H9 (cell line): Measurements from ENCODE around the gene ITGB2. TPM values are rescaled to one million over a fixed set of nuclear protein-coding genes. Genes with fewer than 3 reads are reported as not detected.

Experiments
- DNase-seq: peaks from one replicate; pipeline ENCODE4 v3.0.0-alpha.2; 2017
- H2AFZ ChIP-seq: one replicate; pipeline ENCODE4 v1.6.1; 2013; ENCODE audit warnings: mild to moderate bottlenecking, low read length, control low read depth, moderate library complexity
- H2AK5ac ChIP-seq: 2 replicates; pipeline ENCODE4 v1.6.1; 2013; ENCODE audit warnings: low read length, control low read depth, mixed read lengths; ENCODE audit not compliant: insufficient read length
- H2BK120ac ChIP-seq: one replicate; pipeline ENCODE4 v1.6.1; 2013; ENCODE audit warnings: low read depth, mild to moderate bottlenecking, low read length, control low read depth, inconsistent platforms; ENCODE audit not compliant: poor library complexity, severe bottlenecking
- H2BK12ac ChIP-seq: 2 replicates; pipeline ENCODE4 v1.6.1; 2013; ENCODE audit warnings: low read length, control low read depth, mixed read lengths, low read depth; ENCODE audit not compliant: insufficient read length
- H2BK15ac ChIP-seq: 2 replicates; pipeline ENCODE4 v1.6.1; 2013; ENCODE audit warnings: low read depth, low read length, control low read depth
- H2BK20ac ChIP-seq: one replicate; pipeline ENCODE4 v1.6.1; 2013; ENCODE audit warnings: low read depth, mild to moderate bottlenecking, low read length, control low read depth, inconsistent platforms; ENCODE audit not compliant: poor library complexity, severe bottlenecking
- H2BK5ac ChIP-seq: 2 replicates; pipeline ENCODE4 v1.6.1; 2013; ENCODE audit warnings: low read length, control low read depth, mixed read lengths; ENCODE audit not compliant: insufficient read length
- H3K14ac ChIP-seq: 2 replicates; pipeline ENCODE4 v1.6.1; 2013; ENCODE audit warnings: low read length, control low read depth; ENCODE audit not compliant: insufficient read depth
- H3K18ac ChIP-seq: 2 replicates; pipeline ENCODE4 v1.6.1; 2013; ENCODE audit warnings: low read depth, mild to moderate bottlenecking, mixed read lengths, low read length, control low read depth; ENCODE audit not compliant: insufficient read length
- H3K23ac ChIP-seq: 2 replicates; pipeline ENCODE4 v1.6.1; 2013; ENCODE audit warnings: low read length, control low read depth, mixed read lengths, low read depth; ENCODE audit not compliant: insufficient read length
- H3K23me2 ChIP-seq: 2 replicates; pipeline ENCODE4 v1.6.1; 2013; ENCODE audit warnings: low read depth, mild to moderate bottlenecking, mixed read lengths, low read length, control low read depth; ENCODE audit not compliant: insufficient read length, poor library complexity, severe bottlenecking
- H3K27ac ChIP-seq: 2 replicates; pipeline ENCODE4 v1.5.1; 2013; ENCODE audit warnings: low read length, control low read depth, mixed read lengths, low read depth; ENCODE audit not compliant: insufficient read length
- H3K27me3 ChIP-seq: 2 replicates; pipeline ENCODE4 v1.6.1; 2013; ENCODE audit warnings: low read length, control low read depth, inconsistent platforms; ENCODE audit not compliant: insufficient read depth
- H3K4ac ChIP-seq: 2 replicates; pipeline ENCODE4 v1.6.1; 2013; ENCODE audit warnings: low read depth, mild to moderate bottlenecking, control low read depth, inconsistent platforms, low read length, moderate library complexity
- H3K4me1 ChIP-seq: 2 replicates; pipeline ENCODE4 v1.6.1; 2013; ENCODE audit warnings: low read length, control low read depth, inconsistent platforms; ENCODE audit not compliant: insufficient read depth
- H3K4me2 ChIP-seq: 2 replicates; pipeline ENCODE4 v1.6.1; 2013; ENCODE audit warnings: low read length, control low read depth, mixed read lengths; ENCODE audit not compliant: insufficient read length, insufficient read depth
- H3K56ac ChIP-seq: 2 replicates; pipeline ENCODE4 v1.6.1; 2013; ENCODE audit warnings: low read depth, mild to moderate bottlenecking, mixed read lengths, low read length, control low read depth; ENCODE audit not compliant: insufficient read length
- H3K79me1 ChIP-seq: 2 replicates; pipeline ENCODE4 v1.6.1; 2013; ENCODE audit warnings: low read depth, mild to moderate bottlenecking, moderate library complexity, low read length, control low read depth, inconsistent platforms; ENCODE audit not compliant: insufficient read depth, poor library complexity, severe bottlenecking
- H3K79me2 ChIP-seq: 2 replicates; pipeline ENCODE4 v1.6.1; 2013; ENCODE audit warnings: low read length, control low read depth, inconsistent platforms; ENCODE audit not compliant: insufficient read depth
- H3K9ac ChIP-seq: 2 replicates; pipeline ENCODE4 v1.6.1; 2013; ENCODE audit warnings: low read length, control low read depth, mixed read lengths; ENCODE audit not compliant: insufficient read length; ENCODE audit errors: extremely low read depth
- H3K9me3 ChIP-seq: one replicate; pipeline ENCODE4 v1.6.1; 2013; ENCODE audit warnings: low read depth, low read length, inconsistent platforms; ENCODE audit not compliant: control insufficient read depth
- H3T11ph ChIP-seq: one replicate; pipeline ENCODE4 v1.6.1; 2013; ENCODE audit warnings: mild to moderate bottlenecking, low read length, control low read depth, inconsistent platforms
- H4K20me1 ChIP-seq: one replicate; pipeline ENCODE4 v1.6.1; 2013; ENCODE audit not compliant: control insufficient read depth, insufficient read length, insufficient read depth
- H4K5ac ChIP-seq: 2 replicates; pipeline ENCODE4 v1.6.1; 2013; ENCODE audit warnings: low read depth, mild to moderate bottlenecking, mixed read lengths, low read length, control low read depth; ENCODE audit not compliant: insufficient read length
- H4K8ac ChIP-seq: replicated peaks from 2 replicates; pipeline ENCODE4 v1.6.1; 2013; ENCODE audit warnings: low read length, control low read depth, mixed read lengths, low read depth; ENCODE audit not compliant: insufficient read length
- H4K91ac ChIP-seq: 2 replicates; pipeline ENCODE4 v1.6.1; 2013; ENCODE audit warnings: low read depth, mild to moderate bottlenecking, moderate library complexity, mixed read lengths, low read length, control low read depth; ENCODE audit not compliant: insufficient read length
- H3K27ac Mint-ChIP-seq, 3 experiments: 2 replicates in 2 of 3; 3 replicates in 1 of 3; pipeline ENCODE4 v1.8.0; 2020 to 2021; ENCODE audit warnings: mixed read lengths in 3 of 3, mild to moderate bottlenecking in 1 of 3, moderate library complexity in 1 of 3
- H3K27me3 Mint-ChIP-seq: 2 replicates; pipeline ENCODE4 v1.8.0; 2021; ENCODE audit warnings: low read depth, mild to moderate bottlenecking, moderate library complexity, mixed read lengths
- H3K36me3 Mint-ChIP-seq, 3 experiments: 2 replicates in 2 of 3; 3 replicates in 1 of 3; pipeline ENCODE4 v1.8.0; 2020 to 2021; ENCODE audit warnings: low read depth in 3 of 3, mixed read lengths in 3 of 3; ENCODE audit not compliant: insufficient read depth in 1 of 3
- H3K4me1 Mint-ChIP-seq, 2 experiments: 2 replicates each; pipeline ENCODE4 v1.8.0; 2020; ENCODE audit warnings: mixed read lengths in 2 of 2
- H3K4me3 Mint-ChIP-seq, 2 experiments: 2 replicates in 1 of 2; 3 replicates in 1 of 2; pipeline ENCODE4 v1.8.0; 2020 to 2021; ENCODE audit warnings: mild to moderate bottlenecking in 2 of 2, mixed read lengths in 2 of 2, moderate library complexity in 1 of 2
- H3K9me3 Mint-ChIP-seq, 2 experiments: 2 replicates in 1 of 2; 3 replicates in 1 of 2; pipeline ENCODE4 v1.8.0; 2020; ENCODE audit warnings: mild to moderate bottlenecking in 2 of 2, mixed read lengths in 2 of 2, moderate library complexity in 1 of 2
- WGBS: extraction: QIAGEN DNeasy Blood & Tissue Kit; methylation state at CpG from one replicate; pipeline ENCODE4 v1.1.7; 2013; ENCODE audit warnings: missing lambda C conversion rate, low lambda C conversion rate, mixed read lengths; ENCODE audit not compliant: insufficient read length; ENCODE audit errors: extremely low coverage; 5-methylcytosine and 5-hydroxymethylcytosine counted together
- total RNA-seq: library from RNA; stranded (reverse); gene quantifications from 2 replicates; pipeline ENCODE4 v1.2.1, GENCODE V29; 2021
- TF ChIP-seq, protein P1 (sequence below): fragments of 200-600 bp; sonication (generic); conservative IDR thresholded peaks from 3 replicates; pipeline ENCODE4 v1.8.0; 2021; ENCODE audit warnings: antibody characterized with exemption, mild to moderate bottlenecking

Gene ITGB2
- total RNA-seq, 1 experiment from 2014 or later = 1.1 TPM

- Histone ChIP-seq H2BK15ac (no peak overlapping the region), H3K23ac (no peak overlapping the region), H3K9me3 (no peaks in the 10 kb centered on the region), H2BK120ac (no peak overlapping the region), H3K56ac (no peak overlapping the region), H3K4me1 (no peaks in the 10 kb centered on the region), H3K18ac (no peak overlapping the region), H3T11ph (no peak overlapping the region), H3K79me2 (no peaks in the 10 kb centered on the region), H4K5ac (no peak overlapping the region), H4K20me1 (peaks cover 6% of the 10 kb centered on the region), H3K4me2 (no peak overlapping the region), H3K14ac (no peak overlapping the region), H4K91ac (no peak overlapping the region), H2BK20ac (no peak overlapping the region), H2AK5ac (no peak overlapping the region), H3K27ac (no peak overlapping the region), H3K9ac (no peak overlapping the region), H2BK12ac (no peak overlapping the region), H3K79me1 (no peaks in the 10 kb centered on the region), H2BK5ac (no peak overlapping the region), H2AFZ (no peak overlapping the region), H3K4ac (no peak overlapping the region), H3K23me2 (no peaks in the 10 kb centered on the region), H3K27me3 (no peaks in the 10 kb centered on the region), H4K8ac (no peak overlapping the region)
- H3K9me3 Mint-ChIP-seq = no peaks in the 10 kb centered on the region; a peak in 3 of 5 replicates
- no peaks in the 10 kb centered on the region for H3K36me3 Mint-ChIP-seq
- peaks cover 0 to 12% of the 10 kb centered on the region in 2 experiments; a peak in 2 of 4 replicates for H3K4me1 Mint-ChIP-seq
- no peak overlapping the region for H3K4me3 Mint-ChIP-seq
- peaks cover 8% of the 10 kb centered on the region for H3K27me3 Mint-ChIP-seq
- H3K27ac Mint-ChIP-seq = no peak overlapping the region
- no peak for DNase-seq
- WGBS = no CpG with 5 or more reads among the region's 7 CpGs
- TF ChIP-seq, protein P1, sequence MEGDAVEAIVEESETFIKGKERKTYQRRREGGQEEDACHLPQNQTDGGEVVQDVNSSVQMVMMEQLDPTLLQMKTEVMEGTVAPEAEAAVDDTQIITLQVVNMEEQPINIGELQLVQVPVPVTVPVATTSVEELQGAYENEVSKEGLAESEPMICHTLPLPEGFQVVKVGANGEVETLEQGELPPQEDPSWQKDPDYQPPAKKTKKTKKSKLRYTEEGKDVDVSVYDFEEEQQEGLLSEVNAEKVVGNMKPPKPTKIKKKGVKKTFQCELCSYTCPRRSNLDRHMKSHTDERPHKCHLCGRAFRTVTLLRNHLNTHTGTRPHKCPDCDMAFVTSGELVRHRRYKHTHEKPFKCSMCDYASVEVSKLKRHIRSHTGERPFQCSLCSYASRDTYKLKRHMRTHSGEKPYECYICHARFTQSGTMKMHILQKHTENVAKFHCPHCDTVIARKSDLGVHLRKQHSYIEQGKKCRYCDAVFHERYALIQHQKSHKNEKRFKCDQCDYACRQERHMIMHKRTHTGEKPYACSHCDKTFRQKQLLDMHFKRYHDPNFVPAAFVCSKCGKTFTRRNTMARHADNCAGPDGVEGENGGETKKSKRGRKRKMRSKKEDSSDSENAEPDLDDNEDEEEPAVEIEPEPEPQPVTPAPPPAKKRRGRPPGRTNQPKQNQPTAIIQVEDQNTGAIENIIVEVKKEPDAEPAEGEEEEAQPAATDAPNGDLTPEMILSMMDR = no peak
These were observed 15.0 kb downstream of the ITGB2 start for GRCh38 chr21:44905728-44906090.
